IPS-15b (cell line): Measurements from ENCODE around the gene SPATA3.

ENCODE experiments used
- H3K27me3 ChIP-seq: one replicate; pipeline ENCODE4 v1.6.1; 2013; ENCODE audit warnings: low read length; ENCODE audit not compliant: control insufficient read depth, insufficient read depth
- H3K36me3 ChIP-seq: one replicate; pipeline ENCODE4 v1.6.1; 2013; ENCODE audit warnings: low read length; ENCODE audit not compliant: control insufficient read depth, insufficient read depth
- H3K4me1 ChIP-seq: one replicate; pipeline ENCODE4 v1.6.1; 2013; ENCODE audit warnings: mild to moderate bottlenecking, low read length; ENCODE audit not compliant: control insufficient read depth, insufficient read depth
- H3K4me3 ChIP-seq: one replicate; pipeline ENCODE4 v1.5.1; 2013; ENCODE audit warnings: low read depth, low read length
- H3K9ac ChIP-seq: one replicate; pipeline ENCODE4 v1.6.1; 2013; ENCODE audit warnings: low read depth, mild to moderate bottlenecking, low read length
- H3K9me3 ChIP-seq: one replicate; pipeline ENCODE4 v1.6.1; 2013; ENCODE audit warnings: mild to moderate bottlenecking, low read length; ENCODE audit not compliant: control insufficient read depth, insufficient read depth

Gene SPATA3

GRCh38 chr2:230995821-230996220 is at the start of gene SPATA3:
Gene SPATA3 (plus strand): TSS chr2:230996121. CDS start chr2:230996234, 113 bp downstream.
- H3K36me3 ChIP-seq, result no peaks in the 10 kb centered on the region
- peaks cover 9% of the 10 kb centered on the region for H3K27me3 ChIP-seq
- H3K9me3 ChIP-seq, result no peaks in the 10 kb centered on the region
- no peaks in the 10 kb centered on the region for H3K4me1 ChIP-seq
- no peak within 1 kb of the TSS for H3K9ac ChIP-seq
- no peak within 1 kb of the TSS for H3K4me3 ChIP-seq

GRCh38 chr2:230946429-230947234 is 49.3 kb upstream of the SPATA3 start:
- H3K4me1 ChIP-seq, result no peaks in the 10 kb centered on the region
- H3K9ac ChIP-seq, result no peak overlapping the region
- no peaks in the 10 kb centered on the region for H3K36me3 ChIP-seq
- no peaks in the 10 kb centered on the region for H3K27me3 ChIP-seq
- H3K9me3 ChIP-seq, result no peaks in the 10 kb centered on the region
- no peak overlapping the region for H3K4me3 ChIP-seq

- Histone ChIP-seq H3K36me3 (no peaks in the 10 kb centered on the region), H3K9ac (no peak overlapping the region), H3K9me3 (no peaks in the 10 kb centered on the region), H3K4me1 (no peaks in the 10 kb centered on the region), H3K4me3 (no peak overlapping the region), H3K27me3 (no peaks in the 10 kb centered on the region)
Observed at GRCh38 chr2:230947235-230947576, 48.7 kb upstream of the SPATA3 start.

GRCh38 chr2:230947908-230948365 is 48.0 kb upstream of the SPATA3 start:
- Histone ChIP-seq H3K9me3 (no peaks in the 10 kb centered on the region), H3K4me1 (no peaks in the 10 kb centered on the region), H3K4me3 (no peak overlapping the region), H3K36me3 (no peaks in the 10 kb centered on the region), H3K9ac (no peak overlapping the region), H3K27me3 (no peaks in the 10 kb centered on the region)

- H3K4me3 ChIP-seq, result no peak overlapping the region
- H3K9me3 ChIP-seq, result no peaks in the 10 kb centered on the region
Observed at GRCh38 chr2:230949966-230950873, 45.7 kb upstream of the SPATA3 start.

GRCh38 chr2:230950874-230951339 is 45.0 kb upstream of the SPATA3 start:
- H3K36me3 ChIP-seq, result no peaks in the 10 kb centered on the region
- no peaks in the 10 kb centered on the region for H3K9me3 ChIP-seq
- no peak overlapping the region for H3K9ac ChIP-seq
- H3K4me1 ChIP-seq, result no peaks in the 10 kb centered on the region
- H3K27me3 ChIP-seq, result no peaks in the 10 kb centered on the region
- H3K4me3 ChIP-seq, result no peak overlapping the region

More at GRCh38 chr2:230949966-230950873, 45.7 kb upstream of the SPATA3 start:
- Histone ChIP-seq H3K36me3 (no peaks in the 10 kb centered on the region), H3K4me1 (no peaks in the 10 kb centered on the region), H3K9ac (no peak overlapping the region), H3K27me3 (no peaks in the 10 kb centered on the region)

- H3K4me1 ChIP-seq, result no peaks in the 10 kb centered on the region
- no peaks in the 10 kb centered on the region for H3K36me3 ChIP-seq
- H3K9ac ChIP-seq, result no peak overlapping the region
- no peaks in the 10 kb centered on the region for H3K9me3 ChIP-seq
- no peak overlapping the region for H3K4me3 ChIP-seq
- H3K27me3 ChIP-seq, result no peaks in the 10 kb centered on the region
Observed at GRCh38 chr2:230951396-230951795, 44.5 kb upstream of the SPATA3 start.

- Histone ChIP-seq H3K27me3 (peaks cover 7% of the 10 kb centered on the region), H3K4me1 (no peaks in the 10 kb centered on the region), H3K4me3 (no peak overlapping the region), H3K9ac (no peak overlapping the region), H3K36me3 (no peaks in the 10 kb centered on the region), H3K9me3 (no peaks in the 10 kb centered on the region)
Observed at GRCh38 chr2:230952226-230952956, 43.5 kb upstream of the SPATA3 start.

GRCh38 chr2:230953845-230954244 is 42.1 kb upstream of the SPATA3 start:
- no peak overlapping the region for H3K4me3 ChIP-seq
- no peak overlapping the region for H3K9ac ChIP-seq
- no peaks in the 10 kb centered on the region for H3K36me3 ChIP-seq
- peaks cover 21% of the 10 kb centered on the region for H3K27me3 ChIP-seq
- H3K4me1 ChIP-seq, result no peaks in the 10 kb centered on the region
- H3K9me3 ChIP-seq, result no peaks in the 10 kb centered on the region

GRCh38 chr2:230954746-230955145 is 41.2 kb upstream of the SPATA3 start:
- peaks cover 22% of the 10 kb centered on the region for H3K27me3 ChIP-seq

GRCh38 chr2:230955163-230955737 is 40.7 kb upstream of the SPATA3 start:
- Histone ChIP-seq H3K9ac (no peak overlapping the region), H3K36me3 (no peaks in the 10 kb centered on the region), H3K9me3 (no peaks in the 10 kb centered on the region), H3K4me1 (no peaks in the 10 kb centered on the region), H3K4me3 (no peak overlapping the region), H3K27me3 (peaks cover 22% of the 10 kb centered on the region)

More at GRCh38 chr2:230954746-230955145, 41.2 kb upstream of the SPATA3 start:
- H3K4me1 ChIP-seq, result no peaks in the 10 kb centered on the region
- H3K9ac ChIP-seq, result no peak overlapping the region
- H3K9me3 ChIP-seq, result no peaks in the 10 kb centered on the region
- no peak overlapping the region for H3K4me3 ChIP-seq
- no peaks in the 10 kb centered on the region for H3K36me3 ChIP-seq
